HG03521 (cell line): ENCODE measurements around the gene ZRANB1.
"Not testable (repeated sequence)": the region's sequence is repeated elsewhere in the genome, so short reads cannot be mapped to it uniquely, and the experiment has no call there.

Experiments used
- ATAC-seq: cut with Tn5 transposase; IDR thresholded peaks from one replicate; pipeline ENCODE4 v1.9.1; 2021; ENCODE audit warnings: mild to moderate bottlenecking, moderate library complexity; ENCODE audit not compliant: unreplicated experiment

ZRANB1 gene

DNA sequence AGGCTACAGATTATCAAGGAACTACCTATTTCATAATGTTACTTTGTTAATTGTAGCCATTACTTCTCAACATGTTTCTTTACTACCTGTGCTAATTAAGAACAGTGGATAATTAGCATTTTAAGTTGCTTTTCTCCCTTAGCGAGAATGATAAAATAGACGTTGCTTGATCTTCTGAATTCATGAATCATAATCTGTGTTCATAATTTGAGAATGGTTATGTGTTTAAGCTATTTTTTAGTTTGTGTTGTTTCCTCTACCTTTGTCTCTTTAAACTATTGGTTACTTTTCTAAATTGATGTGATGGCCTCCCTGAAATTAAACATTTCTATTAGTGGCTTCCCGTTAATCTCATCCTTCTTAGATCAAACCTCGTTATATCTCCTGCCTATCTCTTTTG is at the start of gene ZRANB1:
Gene ZRANB1, plus strand, starts transcription at position 301 of the 400 bp plus-strand sequence. CDS start 371 bp downstream, outside the sequence.
- no peak for ATAC-seq

- no peak for ATAC-seq
Measured at GRCh38 chr10:124892905-124893304, 49.0 kb upstream of the ZRANB1 start.

GRCh38 chr10:124894569-124895215 is 47.2 kb upstream of the ZRANB1 start:
- no peak for ATAC-seq

- ATAC-seq: no peak
Measured at GRCh38 chr10:124896751-124897150, 45.2 kb upstream of the ZRANB1 start.

- ATAC-seq: no peak
Measured at GRCh38 chr10:124898471-124898870, 43.5 kb upstream of the ZRANB1 start.

DNA sequence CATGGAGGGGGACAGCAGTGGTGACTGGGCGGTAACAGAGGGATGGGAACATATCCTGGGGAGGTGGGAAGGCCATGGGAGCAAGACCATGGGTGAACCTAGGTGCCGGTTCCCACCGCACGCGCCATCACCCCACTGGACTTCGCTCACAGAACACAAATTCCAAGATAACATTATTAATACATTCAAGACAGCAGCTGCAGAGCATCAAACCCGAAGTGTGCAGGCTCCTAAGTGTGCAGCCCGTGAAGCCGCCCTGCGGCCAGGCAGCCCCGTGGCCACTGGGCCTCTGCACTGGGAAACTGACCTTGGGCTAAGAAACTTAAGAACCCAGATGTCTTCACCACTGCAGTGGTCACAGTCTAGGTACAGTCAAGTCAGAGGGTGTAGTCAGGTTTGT is 42.8 kb upstream of the ZRANB1 start:
- no peak for ATAC-seq

GRCh38 chr10:124902462-124902861 is 39.5 kb upstream of the ZRANB1 start:
- no peak for ATAC-seq

GRCh38 chr10:124903111-124903510 is 38.8 kb upstream of the ZRANB1 start:
- no peak for ATAC-seq

DNA sequence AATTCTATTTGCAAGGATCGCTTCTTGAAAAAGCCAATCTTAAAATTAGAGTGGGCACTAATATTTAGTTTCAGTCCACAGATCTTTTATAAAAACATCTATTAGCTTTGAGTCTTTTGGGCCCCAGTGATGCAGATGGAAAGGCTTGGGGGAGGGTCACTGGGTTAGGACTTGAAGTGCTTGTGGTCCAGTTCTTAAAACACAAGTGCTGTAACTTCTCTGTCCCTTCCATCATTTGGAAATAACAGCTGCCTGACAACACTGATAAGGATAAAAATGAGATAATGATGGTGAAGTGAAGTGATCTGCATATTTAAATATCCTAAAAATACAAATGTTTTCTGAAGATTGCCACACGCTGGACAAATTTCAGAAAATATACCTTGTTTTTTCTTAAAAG is 37.1 kb upstream of the ZRANB1 start:
- ATAC-seq: no peak

GRCh38 chr10:124906551-124907001 is 35.3 kb upstream of the ZRANB1 start:
- ATAC-seq: no peak

DNA sequence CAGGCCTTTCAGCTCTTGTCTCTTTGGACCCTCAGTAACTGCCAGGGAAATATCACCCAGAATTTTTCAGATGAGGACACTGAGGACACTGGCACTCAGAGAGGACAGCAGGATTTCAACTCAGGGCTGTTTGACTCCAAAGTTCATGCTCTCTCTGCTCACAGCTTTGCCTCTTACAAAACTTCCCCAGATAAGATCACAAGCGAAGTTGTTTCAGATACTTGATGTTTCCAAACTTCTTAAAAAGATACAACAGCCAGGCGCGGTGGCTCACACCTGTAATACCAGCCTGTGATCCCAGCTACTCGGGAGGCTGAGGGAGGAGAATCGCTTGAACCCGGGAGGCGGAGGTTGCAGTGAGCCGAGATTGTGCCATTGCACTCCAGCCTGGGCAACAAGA is 32.4 kb upstream of the ZRANB1 start:
- no peak for ATAC-seq

GRCh38 chr10:124911124-124912067 is 30.5 kb upstream of the ZRANB1 start:
- ATAC-seq: no peak

DNA sequence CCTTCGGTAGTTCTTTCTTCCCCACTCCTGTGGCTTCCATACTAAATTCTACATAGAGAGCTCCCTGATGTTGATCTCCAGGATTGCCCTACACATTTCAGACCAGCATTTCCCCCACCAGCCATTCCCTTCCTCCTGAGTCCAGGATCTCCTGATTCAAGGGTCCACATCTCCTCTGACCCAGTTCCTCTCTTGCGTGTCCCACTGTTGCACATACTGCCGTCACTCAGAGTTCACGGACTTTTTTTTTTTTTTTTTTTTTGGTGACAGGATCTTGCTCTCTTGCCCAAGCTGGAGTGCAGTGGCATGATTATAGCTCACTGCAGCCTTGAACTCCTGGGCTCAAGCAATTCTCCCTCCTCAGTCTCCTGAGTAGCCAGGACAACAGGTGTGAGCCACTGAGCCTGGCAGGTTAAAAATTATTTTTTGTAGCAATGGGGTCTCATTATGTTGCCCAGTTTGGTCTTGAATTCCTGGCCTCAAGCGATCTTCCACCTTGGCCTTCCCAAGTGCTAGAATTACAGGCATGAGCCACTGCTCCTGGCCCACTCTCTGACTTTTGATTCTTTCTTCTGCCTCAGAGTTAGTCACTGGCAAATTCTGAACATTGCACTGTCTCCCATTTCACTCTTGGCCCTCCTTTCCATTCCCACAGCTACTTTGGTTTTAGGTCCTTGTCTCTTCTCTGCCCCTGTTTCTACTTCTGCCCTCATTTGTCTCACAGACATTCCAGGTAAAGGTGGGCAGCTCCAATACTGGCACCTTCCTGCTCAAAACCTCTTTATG is 29.6 kb upstream of the ZRANB1 start:
- ATAC-seq: no peak

GRCh38 chr10:124913167-124913566 is 28.8 kb upstream of the ZRANB1 start:
- no peak for ATAC-seq

- ATAC-seq: not testable (repeated sequence)
Measured at GRCh38 chr10:124914398-124914797, 27.5 kb upstream of the ZRANB1 start.

- ATAC-seq: no peak
Measured at GRCh38 chr10:124916098-124916584, 25.8 kb upstream of the ZRANB1 start.

DNA sequence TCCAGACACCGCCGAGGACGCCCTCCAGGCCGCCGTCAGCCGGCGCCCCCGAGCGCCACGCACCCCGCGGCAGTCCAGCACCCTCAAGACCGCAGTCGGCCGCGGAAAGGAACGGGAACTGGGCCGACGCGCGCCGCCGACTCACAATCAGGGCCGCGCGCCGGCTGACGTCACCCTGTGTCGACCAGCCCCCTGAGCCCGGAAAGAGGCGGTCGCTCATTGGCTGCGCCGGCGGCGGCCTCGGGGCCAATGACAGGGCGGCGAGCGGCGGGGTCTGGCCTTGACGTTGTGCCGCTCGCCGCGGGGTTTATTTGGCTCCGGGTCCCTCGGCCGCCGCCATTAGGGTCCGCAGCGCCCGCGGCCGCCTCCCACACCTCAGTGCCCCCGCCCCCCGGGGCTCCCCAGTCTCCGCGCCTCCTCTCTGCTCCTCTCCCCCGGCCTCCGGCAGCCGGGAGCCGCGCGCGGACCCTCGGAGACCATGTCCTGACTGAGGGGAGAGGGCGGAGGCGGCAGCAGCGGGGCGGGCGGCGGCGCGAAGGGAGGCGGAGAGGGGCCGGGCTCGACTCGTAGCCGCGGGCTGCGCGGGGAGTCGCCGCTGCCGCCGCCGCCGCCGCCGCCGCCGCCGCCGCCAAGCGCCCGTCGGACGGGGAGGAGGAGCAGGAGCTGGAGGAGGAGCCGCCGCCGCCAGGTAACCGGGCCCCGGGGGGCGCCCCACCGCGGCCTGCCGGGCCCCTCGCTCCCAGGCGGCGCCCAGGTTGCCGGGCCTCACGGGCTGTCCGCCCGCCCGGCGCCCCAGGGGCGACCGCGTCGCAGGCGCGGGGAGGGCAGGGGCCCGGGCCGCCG is 25.1 kb upstream of the ZRANB1 start:
- ATAC-seq: peak; percentile 96

GRCh38 chr10:124917428-124918190 is 24.3 kb upstream of the ZRANB1 start:
- no peak for ATAC-seq

- ATAC-seq: no peak
Measured at GRCh38 chr10:124918191-124918830, 23.6 kb upstream of the ZRANB1 start.
